Retinal pigment epithelial cell (primary cell): Measurements from ENCODE around the gene MBOAT2.
"Not testable (repeated sequence)": the region's sequence is repeated elsewhere in the genome, so short reads cannot be mapped to it uniquely, and the experiment has no call there.

Experiments
- DNase-seq: peaks from one replicate; pipeline ENCODE4 v3.0.0-alpha.2; 2010; ENCODE audit warnings: low read depth
- H3K4me3 ChIP-seq: 2 replicates; pipeline ENCODE4 v1.5.1; 2011; ENCODE audit warnings: mild to moderate bottlenecking, low read length, control low read depth, moderate library complexity
- CTCF ChIP-seq: conservative IDR thresholded peaks from 2 replicates; pipeline ENCODE4 v1.5.1; 2011; ENCODE audit warnings: low read depth, low read length, control low read depth, inconsistent platforms

MBOAT2 gene

GRCh38 chr2:8923183-8923582 is 80.3 kb downstream of the MBOAT2 start:
- H3K4me3 ChIP-seq: no peak overlapping the region
- no peak for TF ChIP-seq CTCF
- DNase-seq: no peak

GRCh38 chr2:8922431-8922830 is 81.1 kb downstream of the MBOAT2 start:
- no peak overlapping the region for H3K4me3 ChIP-seq
- TF ChIP-seq CTCF: no peak
- DNase-seq: no peak

GRCh38 chr2:8918412-8918811 is 85.1 kb downstream of the MBOAT2 start:
- no peak for TF ChIP-seq CTCF
- H3K4me3 ChIP-seq: no peak overlapping the region
- no peak for DNase-seq

GRCh38 chr2:8915941-8916340 is 87.5 kb downstream of the MBOAT2 start:
- no peak overlapping the region for H3K4me3 ChIP-seq
- DNase-seq: no peak
- no peak for TF ChIP-seq CTCF

GRCh38 chr2:8913767-8914166 is 89.7 kb downstream of the MBOAT2 start:
- H3K4me3 ChIP-seq, DNase-seq: not testable (repeated sequence)

- no peak for DNase-seq
- no peak overlapping the region for H3K4me3 ChIP-seq
- TF ChIP-seq CTCF: no peak
Observed at GRCh38 chr2:8907764-8908288, 95.7 kb downstream of the MBOAT2 start.

- DNase-seq, H3K4me3 ChIP-seq: not testable (repeated sequence)
Observed at GRCh38 chr2:8903924-8904323, 99.6 kb downstream of the MBOAT2 start.

GRCh38 chr2:8902757-8903156 is 100.7 kb downstream of the MBOAT2 start:
- H3K4me3 ChIP-seq, DNase-seq: not testable (repeated sequence)

- not testable (repeated sequence) for H3K4me3 ChIP-seq, DNase-seq
Observed at GRCh38 chr2:8897206-8897605, 106.3 kb downstream of the MBOAT2 start.

GRCh38 chr2:8896671-8897070 is 106.8 kb downstream of the MBOAT2 start:
- H3K4me3 ChIP-seq, DNase-seq: not testable (repeated sequence)

GRCh38 chr2:8895087-8895912 is 108.2 kb downstream of the MBOAT2 start:
- not testable (repeated sequence) for DNase-seq, H3K4me3 ChIP-seq
